Renal cortex interstitium (tissue), 11 donors: Measurements from ENCODE around the gene AUTS2. TPM values are rescaled to one million over a fixed set of nuclear protein-coding genes. Genes with fewer than 3 reads are reported as not detected.
A peak's percentile ranks its signal among the peaks of the same experiment; 100 is the strongest.

Experiments used
- DNase-seq, 11 donors: peaks; one replicate each; pipeline ENCODE4 v3.0.0-alpha.2; 2013; ENCODE audit warnings: low read depth in 9 of 11, low spot score in 4 of 11; ENCODE audit errors: extremely low read depth in 1 of 11
- polyA plus RNA-seq, 3 donors: library from polyadenylated mRNA; unstranded; fragments of 120-200 nt; gene quantifications; one replicate each; pipeline ENCODE4 v1.2.1, GENCODE V29; 2013; ENCODE audit not compliant: insufficient read length in 3 of 3

Gene AUTS2
- polyA plus RNA-seq, 3 donors: 78.0 to 102 (median 90.7) TPM

GRCh38 chr7:70132852-70133690, 534.8 kb downstream of the AUTS2 start:
- DNase-seq: no peak

GRCh38 chr7:70134029-70134770, 535.9 kb downstream of the AUTS2 start:
- DNase-seq: no peak

GRCh38 chr7:70135656-70136055, 537.4 kb downstream of the AUTS2 start:
- DNase-seq: no peak

GRCh38 chr7:70137126-70137525, 538.9 kb downstream of the AUTS2 start:
- no peak for DNase-seq

- no peak for DNase-seq
These were observed 544.1 kb downstream of the AUTS2 start for GRCh38 chr7:70142247-70142932.

- peak; percentile 38 to 77 (median 62) for DNase-seq
These were observed 545.1 kb downstream of the AUTS2 start for GRCh38 chr7:70143075-70144044.

GRCh38 chr7:70148997-70149396, 550.7 kb downstream of the AUTS2 start:
- no peak for DNase-seq

- DNase-seq: no peak
These were observed 554.0 kb downstream of the AUTS2 start for GRCh38 chr7:70152313-70152712.

GRCh38 chr7:70153933-70154332, 555.7 kb downstream of the AUTS2 start:
- DNase-seq: no peak

- DNase-seq: no peak
These were observed 556.4 kb downstream of the AUTS2 start for GRCh38 chr7:70154521-70155180.

- DNase-seq: no peak
These were observed 557.8 kb downstream of the AUTS2 start for GRCh38 chr7:70156057-70156456.

GRCh38 chr7:70159121-70159520, 560.8 kb downstream of the AUTS2 start:
- no peak for DNase-seq

GRCh38 chr7:70165477-70166170, 567.3 kb downstream of the AUTS2 start:
- no peak for DNase-seq

GRCh38 chr7:70171369-70171920, 573.2 kb downstream of the AUTS2 start:
- no peak for DNase-seq

- DNase-seq: no peak
These were observed 578.9 kb downstream of the AUTS2 start for GRCh38 chr7:70177166-70177565.

GRCh38 chr7:70178211-70178610, 579.9 kb downstream of the AUTS2 start:
- DNase-seq: no peak

- no peak for DNase-seq
These were observed 580.5 kb downstream of the AUTS2 start for GRCh38 chr7:70178787-70179186.
